Neural cell (in vitro differentiated cells): ENCODE results near the gene SLPI. TPM values are rescaled to one million over a fixed set of nuclear protein-coding genes. Genes with fewer than 3 reads are reported as not detected.

Experiments used
- H2AFZ ChIP-seq: fragments of 200-600, 300-800 bp; sonication (generic), shearing (Covaris generic); 2 replicates; pipeline ENCODE4 v1.6.0; 2014; ENCODE audit warnings: low read depth, mild to moderate bottlenecking, antibody characterized with exemption, low read length, moderate library complexity
- H3F3A ChIP-seq: fragments of 200-600 bp; shearing (Covaris generic); 2 replicates; pipeline ENCODE4 v1.6.1; 2016; ENCODE audit warnings: mild to moderate bottlenecking, moderate library complexity, mixed read lengths, antibody characterized with exemption, low read length; ENCODE audit not compliant: insufficient read depth, poor library complexity, severe bottlenecking
- H3K27ac ChIP-seq: fragments of 200-600, 300-800 bp; sonication (generic), shearing (Covaris generic); 2 replicates; pipeline ENCODE4 v1.5.1; 2014; ENCODE audit warnings: mild to moderate bottlenecking, low read length, moderate library complexity
- H3K27me3 ChIP-seq: fragments of 300-800, 200-600 bp; sonication (generic), shearing (Covaris generic); 2 replicates; pipeline ENCODE4 v1.6.0; 2014; ENCODE audit warnings: mild to moderate bottlenecking, low read depth, low read length, moderate library complexity; ENCODE audit not compliant: insufficient read depth
- H3K36me3 ChIP-seq: fragments of 300-800, 200-600 bp; sonication (generic), shearing (Covaris generic); 2 replicates; pipeline ENCODE4 v1.5.1; 2014; ENCODE audit warnings: mild to moderate bottlenecking, antibody characterized with exemption, low read length, moderate library complexity; ENCODE audit not compliant: insufficient read depth
- H3K4me2 ChIP-seq: fragments of 300-800, 200-600 bp; sonication (generic), shearing (Covaris generic); 2 replicates; pipeline ENCODE4 v1.6.0; 2014; ENCODE audit warnings: mild to moderate bottlenecking, low read length
- H3K4me3 ChIP-seq: fragments of 300-800, 200-600 bp; sonication (generic), shearing (Covaris generic); 2 replicates; pipeline ENCODE4 v1.5.1; 2014; ENCODE audit warnings: mild to moderate bottlenecking, low read length, moderate library complexity
- H3K79me2 ChIP-seq: fragments of 200-600 bp; shearing (Covaris generic); replicated peaks from 2 replicates; pipeline ENCODE4 v1.6.0; 2014; ENCODE audit warnings: mild to moderate bottlenecking, low read length, moderate library complexity; ENCODE audit not compliant: insufficient read depth
- H3K9ac ChIP-seq: fragments of 300-800, 200-600 bp; sonication (generic), shearing (Covaris generic); 2 replicates; pipeline ENCODE4 v1.6.1; 2016; ENCODE audit warnings: mild to moderate bottlenecking, low read length, mixed read lengths
- H3K9me2 ChIP-seq: fragments of 200-600 bp; shearing (Covaris generic); 2 replicates; pipeline ENCODE4 v1.6.1; 2016; ENCODE audit warnings: mild to moderate bottlenecking, low read length, mixed read lengths; ENCODE audit not compliant: insufficient read depth
- H3K9me3 ChIP-seq: fragments of 200-600, 300-800 bp; sonication (generic), shearing (Covaris generic); 2 replicates; pipeline ENCODE4 v1.6.1; 2016; ENCODE audit warnings: mild to moderate bottlenecking, mixed run types, low read length, moderate library complexity, mixed read lengths
- H4K20me1 ChIP-seq: fragments of 200-600 bp; shearing (Covaris generic); 2 replicates; pipeline ENCODE4 v1.6.1; 2016; ENCODE audit warnings: mild to moderate bottlenecking, mixed run types; ENCODE audit not compliant: insufficient read depth
- EP300 ChIP-seq: fragments of 450-650 bp; conservative IDR thresholded peaks from 2 replicates; pipeline ENCODE4 v1.6.1; 2014; ENCODE audit warnings: antibody characterized with exemption, mild to moderate bottlenecking, moderate library complexity; ENCODE audit not compliant: poor library complexity, severe bottlenecking
- EZH2 ChIP-seq: fragments of 200-600, 300-800 bp; shearing (Covaris generic), sonication (generic); IDR thresholded peaks from 2 replicates; pipeline ENCODE4 v1.6.1; 2014; ENCODE audit warnings: antibody characterized with exemption, low read length, borderline replicate concordance, mild to moderate bottlenecking; ENCODE audit not compliant: insufficient read depth, poor library complexity, severe bottlenecking
- MXI1 ChIP-seq: fragments of 450-650 bp; conservative IDR thresholded peaks from 2 replicates; pipeline ENCODE4 v1.6.1; 2014; ENCODE audit warnings: antibody characterized with exemption, mild to moderate bottlenecking; ENCODE audit not compliant: poor library complexity, severe bottlenecking
- POLR2AphosphoS5 ChIP-seq: IDR thresholded peaks from 2 replicates; pipeline ENCODE4 v1.6.1; 2012
- RAD21 ChIP-seq: fragments of 450-650 bp; conservative IDR thresholded peaks from 2 replicates; pipeline ENCODE4 v1.6.1; 2014; ENCODE audit warnings: antibody characterized with exemption, mild to moderate bottlenecking, moderate library complexity
- SMC3 ChIP-seq: fragments of 450-650 bp; conservative IDR thresholded peaks from 2 replicates; pipeline ENCODE4 v1.6.1; 2014; ENCODE audit warnings: antibody characterized with exemption, mild to moderate bottlenecking, moderate library complexity; ENCODE audit not compliant: poor library complexity
- TAF1 ChIP-seq: IDR thresholded peaks from 2 replicates; pipeline ENCODE4 v1.6.1; 2012; ENCODE audit warnings: low read depth
- polyA plus RNA-seq: library from polyadenylated mRNA; depleted of rRNA; stranded (reverse); fragments of >200 nt; gene quantifications from 2 replicates; pipeline ENCODE4 v1.2.3, GENCODE V29; 2014
- TF ChIP-seq, protein P1 (sequence below): fragments of 450-650 bp; IDR thresholded peaks from 2 replicates; pipeline ENCODE4 v1.5.1; 2014; ENCODE audit warnings: antibody characterized with exemption, mild to moderate bottlenecking, moderate library complexity; ENCODE audit not compliant: poor library complexity, severe bottlenecking
- TF ChIP-seq, protein P2 (sequence below): IDR thresholded peaks from 2 replicates; pipeline ENCODE4 v1.6.1; 2012; ENCODE audit warnings: borderline replicate concordance

Gene SLPI
- polyA plus RNA-seq, 1 donor from 2014 or later = not detected

DNA sequence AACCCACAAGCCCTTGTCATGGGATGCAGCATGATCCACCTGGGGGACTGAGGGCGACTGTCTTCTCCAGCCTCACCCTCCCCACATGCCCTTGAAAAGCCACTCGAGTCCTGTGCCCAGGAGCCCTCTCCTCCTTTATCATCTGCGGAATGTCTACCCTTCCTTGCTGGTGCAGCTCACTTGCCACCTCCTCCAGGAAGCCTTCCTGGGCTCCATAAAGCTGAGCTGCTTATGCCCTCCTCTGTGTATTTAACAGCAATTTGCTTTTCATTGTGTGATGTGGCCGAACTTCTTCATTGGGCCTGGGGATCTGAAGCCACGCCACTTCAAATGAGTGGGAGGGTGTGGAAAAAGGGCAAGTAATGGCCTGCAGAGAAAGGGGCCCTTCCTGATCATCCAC is 34.5 kb upstream of the SLPI start:
- H3K9ac ChIP-seq = no peak overlapping the region
- TF ChIP-seq EZH2 (no peak), SMC3 (no peak), EP300 (no peak), RAD21 (no peak), MXI1 (no peak), POLR2AphosphoS5 (no peak)
- TF ChIP-seq, protein P1, sequence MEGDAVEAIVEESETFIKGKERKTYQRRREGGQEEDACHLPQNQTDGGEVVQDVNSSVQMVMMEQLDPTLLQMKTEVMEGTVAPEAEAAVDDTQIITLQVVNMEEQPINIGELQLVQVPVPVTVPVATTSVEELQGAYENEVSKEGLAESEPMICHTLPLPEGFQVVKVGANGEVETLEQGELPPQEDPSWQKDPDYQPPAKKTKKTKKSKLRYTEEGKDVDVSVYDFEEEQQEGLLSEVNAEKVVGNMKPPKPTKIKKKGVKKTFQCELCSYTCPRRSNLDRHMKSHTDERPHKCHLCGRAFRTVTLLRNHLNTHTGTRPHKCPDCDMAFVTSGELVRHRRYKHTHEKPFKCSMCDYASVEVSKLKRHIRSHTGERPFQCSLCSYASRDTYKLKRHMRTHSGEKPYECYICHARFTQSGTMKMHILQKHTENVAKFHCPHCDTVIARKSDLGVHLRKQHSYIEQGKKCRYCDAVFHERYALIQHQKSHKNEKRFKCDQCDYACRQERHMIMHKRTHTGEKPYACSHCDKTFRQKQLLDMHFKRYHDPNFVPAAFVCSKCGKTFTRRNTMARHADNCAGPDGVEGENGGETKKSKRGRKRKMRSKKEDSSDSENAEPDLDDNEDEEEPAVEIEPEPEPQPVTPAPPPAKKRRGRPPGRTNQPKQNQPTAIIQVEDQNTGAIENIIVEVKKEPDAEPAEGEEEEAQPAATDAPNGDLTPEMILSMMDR = no peak
- TF ChIP-seq, protein P2, sequence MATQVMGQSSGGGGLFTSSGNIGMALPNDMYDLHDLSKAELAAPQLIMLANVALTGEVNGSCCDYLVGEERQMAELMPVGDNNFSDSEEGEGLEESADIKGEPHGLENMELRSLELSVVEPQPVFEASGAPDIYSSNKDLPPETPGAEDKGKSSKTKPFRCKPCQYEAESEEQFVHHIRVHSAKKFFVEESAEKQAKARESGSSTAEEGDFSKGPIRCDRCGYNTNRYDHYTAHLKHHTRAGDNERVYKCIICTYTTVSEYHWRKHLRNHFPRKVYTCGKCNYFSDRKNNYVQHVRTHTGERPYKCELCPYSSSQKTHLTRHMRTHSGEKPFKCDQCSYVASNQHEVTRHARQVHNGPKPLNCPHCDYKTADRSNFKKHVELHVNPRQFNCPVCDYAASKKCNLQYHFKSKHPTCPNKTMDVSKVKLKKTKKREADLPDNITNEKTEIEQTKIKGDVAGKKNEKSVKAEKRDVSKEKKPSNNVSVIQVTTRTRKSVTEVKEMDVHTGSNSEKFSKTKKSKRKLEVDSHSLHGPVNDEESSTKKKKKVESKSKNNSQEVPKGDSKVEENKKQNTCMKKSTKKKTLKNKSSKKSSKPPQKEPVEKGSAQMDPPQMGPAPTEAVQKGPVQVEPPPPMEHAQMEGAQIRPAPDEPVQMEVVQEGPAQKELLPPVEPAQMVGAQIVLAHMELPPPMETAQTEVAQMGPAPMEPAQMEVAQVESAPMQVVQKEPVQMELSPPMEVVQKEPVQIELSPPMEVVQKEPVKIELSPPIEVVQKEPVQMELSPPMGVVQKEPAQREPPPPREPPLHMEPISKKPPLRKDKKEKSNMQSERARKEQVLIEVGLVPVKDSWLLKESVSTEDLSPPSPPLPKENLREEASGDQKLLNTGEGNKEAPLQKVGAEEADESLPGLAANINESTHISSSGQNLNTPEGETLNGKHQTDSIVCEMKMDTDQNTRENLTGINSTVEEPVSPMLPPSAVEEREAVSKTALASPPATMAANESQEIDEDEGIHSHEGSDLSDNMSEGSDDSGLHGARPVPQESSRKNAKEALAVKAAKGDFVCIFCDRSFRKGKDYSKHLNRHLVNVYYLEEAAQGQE = no peak
- no peak overlapping the region for H3K27ac ChIP-seq
- no peaks in the 10 kb centered on the region for H3K79me2 ChIP-seq
- H2AFZ ChIP-seq = no peak overlapping the region
- H3K4me2 ChIP-seq = no peak overlapping the region
- no peaks in the 10 kb centered on the region for H3F3A ChIP-seq
- H3K9me2 ChIP-seq = no peaks in the 10 kb centered on the region
- H4K20me1 ChIP-seq = no peaks in the 10 kb centered on the region
- H3K36me3 ChIP-seq = no peaks in the 10 kb centered on the region
- peaks cover 11% of the 10 kb centered on the region for H3K27me3 ChIP-seq
- no peak overlapping the region for H3K4me3 ChIP-seq
- H3K9me3 ChIP-seq = no peaks in the 10 kb centered on the region

DNA sequence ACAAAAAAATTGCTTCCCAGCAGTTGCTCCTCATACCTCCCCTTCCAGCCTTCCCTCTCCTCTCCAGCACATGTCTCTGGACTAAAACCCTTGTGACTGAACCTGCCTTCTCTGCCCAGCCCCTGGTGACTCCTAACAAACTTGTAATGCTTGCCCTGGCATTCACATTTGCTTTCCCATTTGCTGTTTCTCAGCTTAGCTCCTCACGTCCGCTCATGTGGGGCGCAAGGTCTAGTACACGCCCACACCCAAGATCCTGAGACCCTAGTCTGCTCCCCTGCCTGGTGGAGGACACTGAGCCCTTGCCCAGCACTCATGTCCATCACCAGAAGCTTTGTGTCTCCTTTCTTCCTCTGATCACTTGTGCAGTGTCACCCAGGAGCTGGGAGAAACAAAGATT is 34.0 kb upstream of the SLPI start:
- no peak overlapping the region for H3K4me2 ChIP-seq
- H3K36me3 ChIP-seq = no peaks in the 10 kb centered on the region
- no peak for TF ChIP-seq TAF1
- no peak for TF ChIP-seq POLR2AphosphoS5
- no peak for TF ChIP-seq RAD21
- no peak for TF ChIP-seq EP300
- TF ChIP-seq EZH2 = no peak
- TF ChIP-seq, protein P1 = no peak
- TF ChIP-seq MXI1 = no peak
- TF ChIP-seq, protein P2 = no peak
- TF ChIP-seq SMC3 = no peak

More for the DNA sequence above, 34.0 kb upstream of the SLPI start:
- Histone ChIP-seq H3K9ac (no peak overlapping the region), H2AFZ (no peak overlapping the region), H3K9me3 (no peaks in the 10 kb centered on the region), H3K9me2 (no peaks in the 10 kb centered on the region), H3K79me2 (no peaks in the 10 kb centered on the region), H4K20me1 (no peaks in the 10 kb centered on the region), H3K4me3 (no peak overlapping the region), H3K27me3 (peaks cover 7% of the 10 kb centered on the region), H3K27ac (no peak overlapping the region), H3F3A (no peaks in the 10 kb centered on the region)
